ENCODE data around the gene GATAD1.
A peak's percentile ranks its signal among the peaks of the same experiment; 100 is the strongest.
"Not testable (repeated sequence)": the region's sequence is repeated elsewhere in the genome, so short reads cannot be mapped to it uniquely, and the experiment has no call there.

Gene GATAD1

GRCh38 chr7:92436612-92437445, 10.5 kb upstream of the GATAD1 start:
- no peak for DNase-seq (ENCODE audit: low spot score)

GRCh38 chr7:92437956-92438491, 9.3 kb upstream of the GATAD1 start:
- no peak for DNase-seq (ENCODE audit: low spot score)

- DNase-seq (ENCODE audit: low spot score), result not testable (repeated sequence)
Observed at GRCh38 chr7:92442720-92443119, 4.6 kb upstream of the GATAD1 start.

GRCh38 chr7:92446869-92447344, 375 bp upstream of the GATAD1 start:
- no peak for DNase-seq (ENCODE audit: low spot score)

GRCh38 chr7:92448205-92448747, 994 bp downstream of the GATAD1 start:
- DNase-seq (ENCODE audit: low spot score), result peak; percentile 48

GRCh38 chr7:92451645-92452044, 4.4 kb downstream of the GATAD1 start:
- no peak for DNase-seq (ENCODE audit: low spot score)

- DNase-seq (ENCODE audit: low spot score), result no peak
Observed at GRCh38 chr7:92456236-92456635, 9.0 kb downstream of the GATAD1 start.

GRCh38 chr7:92460109-92460508, 12.8 kb downstream of the GATAD1 start:
- no peak for DNase-seq (ENCODE audit: low spot score)

GRCh38 chr7:92460510-92460909, 13.2 kb downstream of the GATAD1 start:
- DNase-seq (ENCODE audit: low spot score), result no peak

DNA sequence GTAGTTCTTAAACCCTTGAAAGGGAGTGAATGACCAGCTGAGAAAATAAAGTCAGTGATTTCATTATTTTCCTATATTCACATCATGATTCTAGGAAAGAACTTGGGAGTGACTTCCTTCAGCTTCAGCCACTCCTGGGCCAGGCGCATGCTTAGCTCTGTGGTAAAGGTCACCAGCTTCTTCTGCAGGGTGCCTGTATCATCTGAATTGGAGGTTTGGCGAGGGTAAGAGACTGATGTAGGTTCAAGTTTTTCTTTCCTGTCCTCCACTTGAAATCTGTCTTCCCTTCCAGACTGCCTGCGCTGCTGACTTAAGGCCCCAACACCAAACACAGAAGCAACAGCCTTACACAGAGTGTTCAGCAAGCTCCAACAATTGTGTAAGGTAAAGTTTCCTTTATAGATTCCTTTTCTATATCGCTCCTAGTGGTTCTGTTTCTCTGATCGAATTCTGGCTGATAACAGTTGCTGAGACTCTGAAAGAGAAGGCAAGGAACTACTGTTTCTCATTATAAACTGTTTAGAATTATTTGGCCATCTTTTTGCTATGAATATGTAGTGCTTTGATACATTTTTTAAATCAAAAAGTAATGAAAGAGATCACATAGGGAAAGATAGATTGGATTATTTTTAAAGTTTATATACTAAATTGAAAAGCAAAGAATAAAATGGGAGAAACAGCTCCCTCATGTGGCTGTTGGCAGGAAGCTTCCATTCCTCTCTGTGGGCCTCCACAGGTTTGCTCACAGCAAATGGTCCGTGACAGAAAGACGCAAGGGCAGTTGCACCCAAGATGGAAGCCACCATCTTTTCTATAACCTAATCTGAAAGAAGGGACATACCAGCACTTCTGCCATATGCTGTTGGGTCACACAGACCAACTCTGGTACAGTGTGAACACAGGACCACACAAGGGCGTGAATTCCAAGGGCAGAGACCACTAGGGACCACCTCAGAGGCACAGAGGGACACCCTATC, 14.0 kb downstream of the GATAD1 start:
- peak; percentile 20 for DNase-seq (ENCODE audit: low spot score)

GRCh38 chr7:92462560-92462959, 15.3 kb downstream of the GATAD1 start:
- DNase-seq (ENCODE audit: low spot score), result no peak

GRCh38 chr7:92464515-92464914, 17.2 kb downstream of the GATAD1 start:
- no peak for DNase-seq (ENCODE audit: low spot score)

- no peak for DNase-seq (ENCODE audit: low spot score)
Observed at GRCh38 chr7:92466682-92467081, 19.4 kb downstream of the GATAD1 start.

- DNase-seq (ENCODE audit: low spot score), result not testable (repeated sequence)
Observed at GRCh38 chr7:92468589-92468988, 21.3 kb downstream of the GATAD1 start.

- DNase-seq (ENCODE audit: low spot score), result not testable (repeated sequence)
Observed at GRCh38 chr7:92473989-92474388, 26.7 kb downstream of the GATAD1 start.

DNA sequence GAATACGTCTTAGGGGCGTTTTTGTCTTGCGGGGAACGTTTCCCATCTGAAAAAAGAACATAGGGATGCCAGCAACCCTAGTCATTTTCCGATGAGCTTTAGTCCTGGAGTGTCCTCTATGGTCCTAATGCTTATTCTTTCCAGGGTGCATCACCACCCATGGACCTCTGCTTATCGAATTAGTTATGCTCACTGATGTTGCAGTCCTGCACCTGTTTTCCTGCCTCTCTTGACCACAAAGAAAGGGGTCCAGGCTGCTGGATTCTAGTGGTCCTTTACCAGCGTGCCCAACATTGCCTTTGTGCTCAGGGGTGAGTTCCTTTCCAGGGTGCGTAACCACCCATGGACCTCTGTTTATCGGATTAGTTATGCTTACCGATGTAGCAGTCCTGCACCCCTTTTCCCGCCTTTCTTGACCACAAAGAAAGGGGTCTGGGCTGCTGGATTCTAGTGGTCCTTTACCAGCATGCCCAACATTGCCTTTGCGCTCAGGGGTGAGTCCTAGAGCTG, 28.0 kb downstream of the GATAD1 start:
- DNase-seq (ENCODE audit: low spot score), result not testable (repeated sequence)

DNA sequence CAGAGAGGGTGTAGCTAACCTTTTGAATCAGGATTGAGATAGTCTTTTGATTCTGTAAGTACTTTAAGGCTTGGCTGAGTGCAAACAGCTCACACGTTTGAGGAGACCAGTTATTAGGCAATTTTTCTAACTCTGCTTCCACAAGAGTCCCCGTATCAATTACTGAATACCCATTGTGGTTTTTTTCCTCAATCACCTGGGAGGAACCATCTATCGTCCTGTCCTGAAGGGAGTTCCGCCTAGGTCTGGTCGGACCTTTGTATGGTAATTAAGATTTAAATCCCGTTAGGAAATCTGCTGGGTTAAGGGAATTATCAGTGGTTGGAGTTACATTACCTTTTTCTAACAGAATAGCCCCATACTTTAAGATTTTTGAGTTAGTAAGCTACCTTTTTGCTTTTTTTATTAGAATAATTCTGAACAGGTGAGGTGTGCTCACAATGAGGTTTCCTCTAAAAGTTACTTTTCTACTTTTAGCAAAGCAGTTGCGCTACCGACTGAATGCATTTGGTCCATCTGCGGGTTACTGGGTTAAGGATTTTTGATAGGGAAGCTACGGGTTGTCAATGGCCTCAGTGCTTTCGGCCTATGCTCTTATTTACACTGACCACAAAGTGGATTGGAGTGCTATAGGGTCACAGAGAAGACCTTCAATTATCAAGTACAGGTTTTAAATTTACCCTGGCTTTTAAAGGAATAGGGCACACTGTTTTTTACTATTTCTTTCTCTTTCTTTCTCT, 28.7 kb downstream of the GATAD1 start:
- DNase-seq (ENCODE audit: low spot score), result not testable (repeated sequence)

DNA sequence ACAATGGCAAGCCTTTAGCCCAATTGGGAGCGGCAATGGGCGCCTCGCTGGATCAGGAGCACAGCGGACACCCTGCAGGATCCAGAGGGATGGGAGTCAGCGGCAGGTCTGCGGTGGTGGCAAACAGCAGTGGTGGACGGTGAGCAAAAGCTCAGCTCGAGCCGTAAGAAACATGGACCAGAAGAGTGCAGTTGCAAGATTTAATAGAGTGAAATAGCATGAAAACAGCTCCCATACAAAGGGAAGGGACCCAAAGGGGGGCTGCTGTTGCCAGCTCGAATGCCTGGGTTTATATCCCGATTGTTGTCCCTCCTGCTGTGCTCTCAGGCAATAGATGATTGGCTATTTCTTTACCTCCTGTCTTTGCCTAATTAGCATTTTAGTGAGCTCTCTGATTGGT, 30.4 kb downstream of the GATAD1 start, which contains the start of gene ERVW-1:
ERVW-1 (minus strand) TSS at position 266 of the 400 bp plus-strand sequence. CDS start 7,565 bp downstream, outside the sequence.
- DNase-seq (ENCODE audit: low spot score), result not testable (repeated sequence)

DNA sequence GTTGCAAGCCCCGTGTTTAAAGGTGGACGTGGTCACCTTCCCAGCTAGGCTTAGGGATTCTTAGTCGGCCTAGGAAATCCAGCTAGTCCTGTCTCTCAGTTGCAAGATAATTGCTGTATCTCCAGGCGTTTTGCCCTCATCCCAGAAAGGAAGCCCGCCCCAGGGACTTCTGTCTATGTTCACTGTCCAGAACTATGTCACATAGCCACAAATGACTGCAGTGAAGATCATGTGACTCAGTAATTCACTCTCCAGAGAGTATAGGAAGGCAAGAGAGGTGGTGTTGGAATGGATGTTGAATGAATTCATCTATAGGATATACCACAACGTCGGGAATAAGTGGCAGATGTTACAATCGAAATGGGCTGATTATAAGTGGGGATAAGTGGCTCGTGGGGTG, 30.8 kb downstream of the GATAD1 start:
- no peak for DNase-seq (ENCODE audit: low spot score)

DNA sequence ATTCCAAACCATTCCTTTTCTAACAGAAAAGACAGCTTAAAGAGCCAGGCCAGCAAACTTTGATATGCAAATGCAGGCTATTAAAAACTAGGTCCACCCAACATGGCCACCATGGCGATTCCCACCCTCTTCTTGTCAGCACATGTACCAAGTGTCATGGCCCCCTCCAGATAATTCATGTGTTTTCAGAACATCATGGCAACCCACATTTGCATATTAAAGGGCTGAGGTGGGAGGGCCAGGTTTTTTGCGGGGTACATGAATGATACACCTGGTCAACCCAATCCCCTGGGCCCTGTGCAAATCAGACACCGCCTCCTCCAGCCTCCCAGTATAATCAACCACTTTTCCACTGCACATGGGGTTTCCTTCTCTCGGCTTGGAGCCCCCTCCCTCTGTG, 31.4 kb downstream of the GATAD1 start:
- no peak for DNase-seq (ENCODE audit: low spot score)

GRCh38 chr7:92479146-92479545, 31.9 kb downstream of the GATAD1 start:
- not testable (repeated sequence) for DNase-seq (ENCODE audit: low spot score)

Data from kidney capillary endothelial cell (primary cell).